HG03066 (cell line): ENCODE data around the gene CNOT6.

Source experiments
- ATAC-seq: cut with Tn5 transposase; IDR thresholded peaks from one replicate; pipeline ENCODE4 v1.9.1; 2021; ENCODE audit warnings: low read depth; ENCODE audit not compliant: unreplicated experiment

CNOT6 gene

DNA sequence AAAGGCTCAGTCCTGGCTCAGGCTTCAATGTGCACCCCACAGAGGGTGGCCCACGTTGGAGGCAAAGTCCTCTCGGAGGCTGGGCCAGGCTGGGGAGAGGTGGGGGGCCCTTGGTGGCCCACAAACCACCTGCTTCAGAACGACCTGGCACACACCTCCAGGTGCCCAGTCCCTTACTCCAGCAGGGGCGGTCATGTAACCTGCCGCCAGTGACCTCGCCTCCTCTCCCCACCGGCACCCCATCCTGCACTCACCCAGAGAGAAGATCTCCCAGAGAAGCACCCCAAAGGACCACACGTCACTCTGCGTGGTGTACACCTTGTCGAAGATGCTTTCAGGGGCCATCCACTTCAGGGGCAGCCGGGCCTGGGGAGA is 119.6 kb downstream of the CNOT6 start:
- no peak for ATAC-seq

DNA sequence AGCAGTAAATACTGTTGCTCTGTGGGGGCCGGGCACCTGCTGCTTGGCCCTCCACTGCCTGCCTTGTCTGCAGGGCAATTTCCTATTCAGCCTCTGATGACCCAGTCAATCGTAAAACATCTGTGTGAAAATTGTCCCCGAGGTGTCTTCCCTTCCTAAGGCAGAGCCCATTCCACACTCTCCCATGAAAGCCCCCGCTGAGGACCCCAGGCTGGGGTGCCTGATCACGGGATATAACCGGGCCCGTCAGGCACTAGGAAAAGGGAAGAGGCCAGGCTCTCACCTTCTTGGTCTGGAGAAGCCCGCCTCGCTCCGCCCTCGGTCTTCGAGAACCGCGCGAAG is 124.3 kb downstream of the CNOT6 start:
- no peak for ATAC-seq

- ATAC-seq = no peak
Observed at GRCh38 chr5:180618829-180619562, 124.8 kb downstream of the CNOT6 start.

DNA sequence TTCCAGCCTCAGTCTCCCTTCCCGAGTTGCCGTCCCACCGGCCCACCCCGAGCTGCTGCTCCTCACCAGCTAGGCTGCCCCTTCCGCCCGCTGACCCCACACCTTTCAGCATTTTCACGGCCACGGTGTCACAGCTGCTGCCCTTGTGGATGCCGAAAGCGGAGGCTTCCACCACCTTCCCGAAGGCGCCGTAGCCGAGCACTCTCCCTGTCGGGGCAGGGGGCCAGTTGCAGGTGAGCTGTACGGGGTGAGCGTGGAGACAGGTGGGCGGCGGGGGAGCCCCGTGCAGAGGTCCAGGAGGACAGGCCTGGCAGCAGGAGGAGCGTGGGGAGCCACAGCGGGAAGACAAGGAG is 125.4 kb downstream of the CNOT6 start:
- ATAC-seq = no peak

DNA sequence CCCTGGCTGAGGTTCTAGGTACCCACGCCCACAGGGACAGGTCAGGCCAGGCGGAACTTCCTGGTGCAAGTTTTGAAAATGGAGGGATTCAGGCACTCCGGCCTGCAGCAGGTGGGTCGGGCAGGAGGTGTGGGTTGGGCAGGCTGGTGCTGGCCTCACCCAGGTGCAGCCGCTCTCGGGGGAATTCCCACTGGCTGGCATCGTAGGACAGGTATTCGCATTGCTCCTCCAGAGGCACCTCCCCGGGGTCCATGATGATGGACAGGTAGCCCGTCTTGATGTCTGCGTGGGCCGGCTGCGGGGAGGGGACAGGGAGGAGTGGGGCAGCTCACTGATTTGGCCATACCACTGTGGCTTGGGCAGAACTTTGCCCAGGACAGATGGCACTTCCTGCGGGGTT is 125.8 kb downstream of the CNOT6 start:
- no peak for ATAC-seq

GRCh38 chr5:180621311-180621710 is 127.1 kb downstream of the CNOT6 start:
- ATAC-seq = no peak

DNA sequence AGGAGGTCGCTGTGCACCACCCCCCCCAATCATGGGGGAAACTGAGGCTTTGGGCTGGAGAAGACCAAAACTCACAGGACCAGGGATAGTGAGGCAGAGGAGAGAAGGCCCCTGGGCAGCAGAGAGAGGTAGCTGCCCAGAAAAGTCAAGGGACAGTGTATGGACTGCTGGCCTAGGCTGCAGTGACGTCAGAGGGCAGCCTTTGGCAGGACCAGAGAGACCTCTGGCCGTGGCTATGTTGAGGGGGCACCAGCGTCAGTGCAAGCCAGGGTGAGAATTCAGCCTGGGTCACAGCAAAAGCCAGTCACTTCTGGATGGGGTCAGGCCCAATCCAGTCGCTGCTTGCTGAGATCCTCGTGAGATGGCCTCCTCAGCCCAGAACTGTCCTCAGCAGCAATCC is 128.7 kb downstream of the CNOT6 start:
- no peak for ATAC-seq

DNA sequence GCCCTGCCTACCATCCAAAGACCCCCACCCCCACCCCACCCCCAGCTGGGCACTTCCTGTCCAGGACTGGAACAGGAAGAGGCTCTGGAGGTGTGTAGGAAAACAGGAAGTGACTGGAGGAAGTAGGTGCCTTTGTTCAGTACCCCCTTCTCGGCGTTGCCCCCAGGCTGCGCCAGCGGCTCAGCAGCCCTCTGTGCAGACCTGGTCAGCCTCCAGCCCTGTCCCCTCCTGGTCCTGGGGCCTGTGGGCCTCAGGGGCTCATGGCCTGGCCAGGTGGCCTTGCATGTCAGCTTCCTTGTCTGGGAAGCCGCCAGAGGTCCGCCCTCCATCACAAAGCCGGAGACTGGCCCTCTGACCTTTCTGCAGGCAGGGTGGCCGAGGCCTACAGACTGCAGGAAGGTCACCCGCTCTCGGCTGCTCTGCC is 129.2 kb downstream of the CNOT6 start:
- ATAC-seq = no peak

DNA sequence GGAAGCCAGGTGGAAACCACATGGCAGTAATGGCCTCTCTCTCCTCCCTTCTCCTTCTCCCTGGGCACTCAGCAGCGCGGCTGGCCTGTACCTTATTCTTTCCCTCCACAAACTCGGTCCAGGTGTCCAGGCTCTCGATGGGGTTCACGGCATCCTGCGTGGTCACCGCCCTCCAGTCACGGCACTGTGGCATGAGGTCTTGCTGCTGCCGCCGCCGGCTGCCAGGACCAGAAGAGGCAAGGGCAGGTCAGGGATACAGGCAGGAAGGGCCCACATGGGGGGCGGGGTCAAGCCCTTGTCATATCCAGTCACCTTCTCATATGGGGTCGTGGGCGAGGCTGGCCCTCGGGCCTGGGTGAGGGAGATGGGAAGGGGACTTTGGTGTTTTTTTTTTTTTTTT is 129.7 kb downstream of the CNOT6 start:
- ATAC-seq = no peak

GRCh38 chr5:180624587-180624986 is 130.4 kb downstream of the CNOT6 start:
- ATAC-seq = no peak

DNA sequence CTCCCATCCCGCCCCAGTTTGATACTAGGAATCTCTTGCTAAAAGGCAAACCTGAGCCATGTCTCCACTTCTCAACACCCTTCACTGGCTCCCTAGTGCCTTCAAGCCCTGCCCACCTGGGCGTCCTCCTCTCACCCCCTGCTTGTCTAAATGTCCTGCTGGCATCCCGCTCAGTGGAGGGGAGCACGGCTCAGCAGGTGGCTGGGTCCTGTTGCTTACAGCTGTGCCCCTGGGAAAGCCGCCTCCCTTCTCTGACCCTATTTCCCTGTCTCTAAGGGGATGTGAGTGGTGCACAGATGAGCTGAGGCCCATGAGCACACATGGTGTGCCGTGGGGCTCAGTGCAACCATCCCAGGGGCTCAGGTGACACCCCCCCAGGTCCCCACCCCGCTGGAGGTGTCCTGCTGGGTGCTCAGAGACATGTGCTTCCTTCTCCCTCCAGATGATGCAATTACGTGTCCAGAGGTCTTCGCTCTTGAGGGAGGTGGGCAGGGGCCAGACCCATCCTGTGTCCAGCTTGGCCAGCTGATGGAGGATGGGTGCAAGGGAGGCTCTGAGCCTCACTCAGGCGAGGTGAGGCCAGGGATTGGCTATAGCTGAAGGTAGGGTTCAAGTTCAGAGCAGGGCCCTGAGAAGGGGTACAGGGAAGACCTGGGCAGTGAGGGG is 131.1 kb downstream of the CNOT6 start:
- ATAC-seq = no peak

DNA sequence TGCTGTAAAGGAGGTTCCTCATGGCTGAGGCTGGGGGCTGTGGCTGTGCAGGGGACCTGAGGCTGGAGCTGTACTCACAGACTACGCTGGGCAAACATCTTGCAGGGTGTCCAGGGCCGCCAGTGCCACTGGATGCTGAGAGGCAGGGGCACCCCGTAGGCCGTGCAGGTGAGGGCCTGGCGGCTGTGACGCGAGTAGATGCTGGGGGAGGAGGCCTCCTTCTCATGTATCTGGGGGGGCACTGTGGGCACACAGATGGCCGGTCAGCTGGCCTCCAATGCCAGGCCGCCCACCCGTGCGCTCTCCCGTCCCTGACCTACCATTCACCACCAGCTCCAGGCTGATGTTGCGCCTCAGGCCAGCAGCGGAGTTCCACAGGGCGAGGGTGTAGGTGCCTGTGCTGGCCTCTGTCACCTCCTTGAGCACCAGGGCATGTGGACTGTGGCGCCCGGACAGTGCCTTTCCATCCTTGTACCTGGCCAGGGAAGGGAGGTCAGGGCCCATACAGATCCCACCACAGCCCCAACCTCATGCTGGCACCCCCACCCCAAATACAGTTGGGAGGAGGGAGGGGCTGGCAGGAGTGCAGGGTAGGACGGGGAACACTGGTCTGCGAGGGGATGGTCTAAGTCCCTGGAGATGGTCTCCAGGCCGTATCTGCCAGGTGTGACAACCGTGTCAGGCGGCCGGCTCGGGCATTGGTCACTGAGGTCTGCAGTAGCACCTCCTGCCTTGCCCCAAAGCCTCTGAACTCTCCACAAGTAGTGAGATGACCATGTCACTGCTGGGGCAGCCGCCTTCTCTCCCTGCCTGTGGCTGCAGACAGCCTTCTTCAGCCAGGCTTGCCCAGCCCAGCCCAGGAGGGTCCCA is 131.8 kb downstream of the CNOT6 start:
- ATAC-seq = no peak

DNA sequence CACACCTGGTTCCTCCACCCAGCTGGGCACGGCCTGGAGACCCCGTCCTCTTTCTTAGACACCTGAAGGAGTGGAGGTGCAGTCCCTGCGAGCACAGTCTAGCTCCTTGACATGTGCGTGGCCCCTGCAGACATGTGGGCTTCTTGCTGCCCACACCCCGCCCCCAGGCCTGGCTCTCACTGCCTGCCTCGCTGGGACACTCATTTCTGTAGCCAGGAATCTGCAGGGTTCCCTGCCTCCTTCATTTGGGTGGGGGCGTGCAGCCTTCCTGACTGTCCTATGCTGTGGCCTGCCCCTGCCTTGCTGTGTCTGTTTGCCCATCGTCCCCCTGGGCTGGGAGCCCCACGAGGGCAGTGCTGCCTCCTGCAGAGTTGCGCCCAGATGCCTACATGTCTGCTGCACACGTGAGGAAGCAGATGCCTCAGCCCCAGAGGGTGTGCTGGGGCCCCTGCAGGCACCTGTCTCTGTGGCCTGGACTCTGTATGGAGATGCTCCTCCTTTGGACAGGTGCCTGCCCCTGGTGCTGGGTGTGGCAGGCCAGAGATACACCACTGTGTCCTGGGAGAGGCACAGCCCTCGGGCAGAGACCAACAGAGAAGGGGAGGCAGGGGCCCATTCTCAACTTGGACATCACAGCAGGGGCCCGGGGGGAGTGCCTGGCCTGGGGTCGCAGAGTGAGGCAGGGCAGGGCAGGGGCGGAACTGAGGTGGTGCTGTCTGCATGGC is 132.6 kb downstream of the CNOT6 start:
- no peak for ATAC-seq

GRCh38 chr5:180627386-180628120 is 133.4 kb downstream of the CNOT6 start:
- ATAC-seq = no peak
